GM12801 (cell line): Measurements from ENCODE around the gene PCDHGB3.

Experiments used
- CTCF ChIP-seq: IDR thresholded peaks from one replicate; pipeline ENCODE4 v1.5.1; 2011; ENCODE audit warnings: control low read depth; ENCODE audit not compliant: insufficient read length; ENCODE audit errors: extremely low read depth

PCDHGB3 gene

GRCh38 chr5:141355641-141356040, 14.4 kb upstream of the PCDHGB3 start:
- TF ChIP-seq CTCF = no peak

GRCh38 chr5:141356133-141356532, 13.9 kb upstream of the PCDHGB3 start:
- TF ChIP-seq CTCF = no peak

- no peak for TF ChIP-seq CTCF
Observed at GRCh38 chr5:141356950-141357349, 13.1 kb upstream of the PCDHGB3 start.

GRCh38 chr5:141359790-141360426, 10.1 kb upstream of the PCDHGB3 start, which contains the start of gene PCDHGB2:
Gene PCDHGB2, plus strand, starts transcription at chr5:141359994. Its CDS starts 142 bp downstream, at chr5:141360136.
- no peak for TF ChIP-seq CTCF

GRCh38 chr5:141360685-141361084, 9.4 kb upstream of the PCDHGB3 start:
- TF ChIP-seq CTCF = no peak

- TF ChIP-seq CTCF = no peak
Observed at GRCh38 chr5:141362719-141363118, 7.3 kb upstream of the PCDHGB3 start.

GRCh38 chr5:141363952-141364660, 5.9 kb upstream of the PCDHGB3 start, which contains the start of gene PCDHGA5:
Gene PCDHGA5, plus strand, starts transcription at chr5:141364162. Its CDS starts 169 bp downstream, at chr5:141364331.
- no peak for TF ChIP-seq CTCF
